Neural progenitor cell (in vitro differentiated cells): ENCODE data around the gene STAMBPL1.

Experiments
- EZH2phosphoT487 ChIP-seq: fragments of 200-600 bp; sonication (generic); IDR thresholded peaks from 2 replicates; pipeline ENCODE4 v1.6.1; 2017; ENCODE audit warnings: antibody characterized with exemption
- TF ChIP-seq, protein P1 (sequence below): fragments of 200-600 bp; sonication (generic); IDR thresholded peaks from 2 replicates; pipeline ENCODE4 v1.5.1; 2017; ENCODE audit warnings: antibody characterized with exemption, mild to moderate bottlenecking

DNA sequence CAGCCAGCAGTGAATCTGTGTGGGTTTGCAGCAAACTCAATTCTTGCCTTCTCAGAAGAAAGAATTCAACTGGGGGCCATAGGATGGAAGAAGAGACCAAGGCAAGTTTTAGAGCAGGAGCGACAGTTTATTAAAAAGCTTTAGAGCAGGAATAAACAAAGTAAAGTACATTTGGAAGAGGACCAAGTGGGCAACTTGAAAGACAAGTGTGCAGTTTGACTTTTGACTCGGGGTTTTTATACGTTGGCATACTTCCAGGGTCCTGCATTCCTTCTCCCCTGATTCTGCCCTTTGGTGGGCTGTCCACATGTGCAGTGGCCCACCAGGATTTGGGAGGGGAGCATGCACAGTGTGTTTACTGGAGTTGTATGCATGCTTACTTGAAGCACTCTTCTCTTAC lies 25.4 kb upstream of the STAMBPL1 start:
- TF ChIP-seq, protein P1, sequence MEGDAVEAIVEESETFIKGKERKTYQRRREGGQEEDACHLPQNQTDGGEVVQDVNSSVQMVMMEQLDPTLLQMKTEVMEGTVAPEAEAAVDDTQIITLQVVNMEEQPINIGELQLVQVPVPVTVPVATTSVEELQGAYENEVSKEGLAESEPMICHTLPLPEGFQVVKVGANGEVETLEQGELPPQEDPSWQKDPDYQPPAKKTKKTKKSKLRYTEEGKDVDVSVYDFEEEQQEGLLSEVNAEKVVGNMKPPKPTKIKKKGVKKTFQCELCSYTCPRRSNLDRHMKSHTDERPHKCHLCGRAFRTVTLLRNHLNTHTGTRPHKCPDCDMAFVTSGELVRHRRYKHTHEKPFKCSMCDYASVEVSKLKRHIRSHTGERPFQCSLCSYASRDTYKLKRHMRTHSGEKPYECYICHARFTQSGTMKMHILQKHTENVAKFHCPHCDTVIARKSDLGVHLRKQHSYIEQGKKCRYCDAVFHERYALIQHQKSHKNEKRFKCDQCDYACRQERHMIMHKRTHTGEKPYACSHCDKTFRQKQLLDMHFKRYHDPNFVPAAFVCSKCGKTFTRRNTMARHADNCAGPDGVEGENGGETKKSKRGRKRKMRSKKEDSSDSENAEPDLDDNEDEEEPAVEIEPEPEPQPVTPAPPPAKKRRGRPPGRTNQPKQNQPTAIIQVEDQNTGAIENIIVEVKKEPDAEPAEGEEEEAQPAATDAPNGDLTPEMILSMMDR, result no peak
- TF ChIP-seq EZH2phosphoT487, result no peak
